Vagina (tissue), 2 donors: ENCODE data around the gene SHROOM2.

Experiments
- POLR2AphosphoS5 ChIP-seq, 2 donors: sonication (generic); formaldehyde crosslinking; IDR thresholded peaks; one replicate each; pipeline ENCODE4 v1.9.0; 2017; ENCODE audit warnings: antibody characterized with exemption in 2 of 2, mild to moderate bottlenecking in 2 of 2, low read depth in 1 of 2; ENCODE audit not compliant: insufficient read depth in 1 of 2
- TF ChIP-seq, protein P1 (sequence below), 3 experiments: fragments of 450-650 bp in 2 of 3; fragments of 200-600 bp in 1 of 3; sonication (generic) in 1 of 3; IDR thresholded peaks; one replicate each; pipeline ENCODE4 v1.5.1; 2017 to 2019; ENCODE audit warnings: antibody characterized with exemption in 3 of 3, mild to moderate bottlenecking in 2 of 3, moderate library complexity in 2 of 3

DNA sequence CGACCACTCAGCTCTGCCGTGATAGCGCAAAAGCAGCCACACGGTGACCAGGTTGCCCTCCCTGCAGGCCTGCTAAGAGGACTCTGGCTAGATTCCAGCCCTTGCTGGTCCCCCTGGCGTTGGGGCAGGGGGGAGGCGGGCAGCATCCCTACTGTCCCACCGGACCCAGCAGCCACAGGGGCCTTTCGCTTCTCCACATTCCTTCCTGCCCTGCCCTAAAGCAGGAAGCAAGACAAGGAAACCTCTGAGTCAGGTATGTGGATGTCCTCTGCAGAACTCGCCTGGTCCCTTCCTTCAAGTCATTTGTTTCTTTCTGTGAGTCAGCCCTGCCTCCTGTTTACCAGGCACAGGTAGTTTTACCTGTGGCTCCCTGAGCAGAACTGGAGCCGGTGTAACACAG is 120.7 kb downstream of the SHROOM2 start:
- TF ChIP-seq, protein P1, sequence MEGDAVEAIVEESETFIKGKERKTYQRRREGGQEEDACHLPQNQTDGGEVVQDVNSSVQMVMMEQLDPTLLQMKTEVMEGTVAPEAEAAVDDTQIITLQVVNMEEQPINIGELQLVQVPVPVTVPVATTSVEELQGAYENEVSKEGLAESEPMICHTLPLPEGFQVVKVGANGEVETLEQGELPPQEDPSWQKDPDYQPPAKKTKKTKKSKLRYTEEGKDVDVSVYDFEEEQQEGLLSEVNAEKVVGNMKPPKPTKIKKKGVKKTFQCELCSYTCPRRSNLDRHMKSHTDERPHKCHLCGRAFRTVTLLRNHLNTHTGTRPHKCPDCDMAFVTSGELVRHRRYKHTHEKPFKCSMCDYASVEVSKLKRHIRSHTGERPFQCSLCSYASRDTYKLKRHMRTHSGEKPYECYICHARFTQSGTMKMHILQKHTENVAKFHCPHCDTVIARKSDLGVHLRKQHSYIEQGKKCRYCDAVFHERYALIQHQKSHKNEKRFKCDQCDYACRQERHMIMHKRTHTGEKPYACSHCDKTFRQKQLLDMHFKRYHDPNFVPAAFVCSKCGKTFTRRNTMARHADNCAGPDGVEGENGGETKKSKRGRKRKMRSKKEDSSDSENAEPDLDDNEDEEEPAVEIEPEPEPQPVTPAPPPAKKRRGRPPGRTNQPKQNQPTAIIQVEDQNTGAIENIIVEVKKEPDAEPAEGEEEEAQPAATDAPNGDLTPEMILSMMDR (IDR thresholded peaks at IDR 0.05) = no peak
- TF ChIP-seq POLR2AphosphoS5 (IDR thresholded peaks at IDR 0.05; ENCODE audit: insufficient read depth in 1 of 2, low read depth in 1 of 2) = no peak
